ENCODE data around the gene C15orf40. TPM values are rescaled to one million over a fixed set of nuclear protein-coding genes. Genes with fewer than 3 reads are reported as not detected.

C15orf40 gene
- total and polyA plus RNA-seq, 9 of the 15 experiments (the other 6 are each of a cell fraction or from before 2014, with no cell fraction given): 15.9 to 52.0 (median 27.0) TPM

DNA sequence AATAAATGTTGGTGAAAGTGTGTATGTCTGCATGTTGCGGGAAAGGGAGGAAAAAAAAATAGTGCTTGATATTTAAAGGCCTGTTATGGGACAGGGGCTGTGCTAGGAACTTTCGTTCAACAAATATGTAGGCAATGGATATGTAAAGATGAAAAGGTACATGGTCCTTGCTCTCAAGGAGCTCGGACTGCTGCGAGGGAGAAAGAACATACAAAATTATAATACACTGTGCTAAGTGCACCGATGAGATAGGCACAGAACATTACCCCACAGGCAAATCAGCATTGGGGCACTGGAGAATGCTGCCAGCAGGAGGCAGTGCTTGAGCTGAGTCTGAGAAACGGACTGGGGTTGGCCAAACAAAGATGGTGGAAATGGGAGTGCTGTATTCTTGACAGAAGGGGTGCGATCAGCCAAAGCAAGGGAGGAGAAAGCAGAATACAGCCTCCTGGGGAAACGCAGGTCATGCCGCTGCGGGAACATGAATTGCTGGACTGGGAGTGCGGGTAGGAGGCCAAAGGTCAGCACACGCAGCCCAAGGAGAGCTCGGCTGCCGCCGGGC lies 649 bp downstream of the C15orf40 start (continued):
- peak; percentile 66 for TF ChIP-seq PRDM10 (IDR thresholded peaks at IDR 0.05; ENCODE audit: partially characterized antibody)
- TF ChIP-seq ZNF644 (tag; IDR thresholded peaks at IDR 0.05; ENCODE audit: low read depth): peak; percentile 17; the same call in 1 of the 2 replicates
- no peak for TF ChIP-seq ATF2 (CRISPR knock-in tag; IDR thresholded peaks at IDR 0.05)
- peak; percentile 53 to 91 (median 80) for TF ChIP-seq YY1 (IDR thresholded peaks at IDR 0.05; ENCODE audit: borderline replicate concordance in 1 of 3, control insufficient read depth in 1 of 3, extremely low read depth in 1 of 3, insufficient read depth in 3 of 3, insufficient read length in 1 of 3, insufficient replicate concordance in 2 of 3, low read depth in 1 of 3, low read length in 2 of 3)
- no peak for TF ChIP-seq ZBTB8A (IDR thresholded peaks at IDR 0.05; ENCODE audit: partially characterized antibody)
- no peak for TF ChIP-seq TFAM (CRISPR knock-in tag; conservative IDR thresholded peaks at IDR 0.05)
- TF ChIP-seq NR2C1 (IDR thresholded peaks at IDR 0.05): 0 out of 2 replicates have a peak, but pooled peaks have one; percentile 22
- peak; percentile 70; the same call in 1 of the 2 replicates for TF ChIP-seq NR2C1 (tag; IDR thresholded peaks at IDR 0.05)
- no peak for TF ChIP-seq TAF15 (IDR thresholded peaks at IDR 0.05; ENCODE audit: low read depth, low read length)
- no peak for TF ChIP-seq EP400 (IDR thresholded peaks at IDR 0.05)
- no peak for TF ChIP-seq ZEB2 (IDR thresholded peaks at IDR 0.05)
- TF ChIP-seq SMC3 (conservative IDR thresholded peaks at IDR 0.05; ENCODE audit: insufficient read depth, low read depth, low read length): peak; percentile 80
- TF ChIP-seq, protein P1, sequence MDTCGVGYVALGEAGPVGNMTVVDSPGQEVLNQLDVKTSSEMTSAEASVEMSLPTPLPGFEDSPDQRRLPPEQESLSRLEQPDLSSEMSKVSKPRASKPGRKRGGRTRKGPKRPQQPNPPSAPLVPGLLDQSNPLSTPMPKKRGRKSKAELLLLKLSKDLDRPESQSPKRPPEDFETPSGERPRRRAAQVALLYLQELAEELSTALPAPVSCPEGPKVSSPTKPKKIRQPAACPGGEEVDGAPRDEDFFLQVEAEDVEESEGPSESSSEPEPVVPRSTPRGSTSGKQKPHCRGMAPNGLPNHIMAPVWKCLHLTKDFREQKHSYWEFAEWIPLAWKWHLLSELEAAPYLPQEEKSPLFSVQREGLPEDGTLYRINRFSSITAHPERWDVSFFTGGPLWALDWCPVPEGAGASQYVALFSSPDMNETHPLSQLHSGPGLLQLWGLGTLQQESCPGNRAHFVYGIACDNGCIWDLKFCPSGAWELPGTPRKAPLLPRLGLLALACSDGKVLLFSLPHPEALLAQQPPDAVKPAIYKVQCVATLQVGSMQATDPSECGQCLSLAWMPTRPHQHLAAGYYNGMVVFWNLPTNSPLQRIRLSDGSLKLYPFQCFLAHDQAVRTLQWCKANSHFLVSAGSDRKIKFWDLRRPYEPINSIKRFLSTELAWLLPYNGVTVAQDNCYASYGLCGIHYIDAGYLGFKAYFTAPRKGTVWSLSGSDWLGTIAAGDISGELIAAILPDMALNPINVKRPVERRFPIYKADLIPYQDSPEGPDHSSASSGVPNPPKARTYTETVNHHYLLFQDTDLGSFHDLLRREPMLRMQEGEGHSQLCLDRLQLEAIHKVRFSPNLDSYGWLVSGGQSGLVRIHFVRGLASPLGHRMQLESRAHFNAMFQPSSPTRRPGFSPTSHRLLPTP (IDR thresholded peaks at IDR 0.05; ENCODE audit: borderline replicate concordance, extremely low read depth, insufficient read length): peak; percentile 40
- no peak for TF ChIP-seq ZKSCAN3 (CRISPR knock-in tag; IDR thresholded peaks at IDR 0.05)
- peak in 1 of 2 experiments; percentile 19; a peak in 1 of 4 replicates for TF ChIP-seq TBL1XR1 (IDR thresholded peaks at IDR 0.05; ENCODE audit: low read length in 2 of 2)
- no peak for TF ChIP-seq E2F3 (CRISPR knock-in tag; IDR thresholded peaks at IDR 0.05)

Data from K562 (cell line).